ENCODE results near the gene NEUROD4.
A peak's percentile ranks its signal among the peaks of the same experiment; 100 is the strongest.

Gene NEUROD4, protein sequence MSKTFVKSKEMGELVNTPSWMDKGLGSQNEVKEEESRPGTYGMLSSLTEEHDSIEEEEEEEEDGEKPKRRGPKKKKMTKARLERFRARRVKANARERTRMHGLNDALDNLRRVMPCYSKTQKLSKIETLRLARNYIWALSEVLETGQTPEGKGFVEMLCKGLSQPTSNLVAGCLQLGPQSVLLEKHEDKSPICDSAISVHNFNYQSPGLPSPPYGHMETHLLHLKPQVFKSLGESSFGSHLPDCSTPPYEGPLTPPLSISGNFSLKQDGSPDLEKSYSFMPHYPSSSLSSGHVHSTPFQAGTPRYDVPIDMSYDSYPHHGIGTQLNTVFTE

DNA sequence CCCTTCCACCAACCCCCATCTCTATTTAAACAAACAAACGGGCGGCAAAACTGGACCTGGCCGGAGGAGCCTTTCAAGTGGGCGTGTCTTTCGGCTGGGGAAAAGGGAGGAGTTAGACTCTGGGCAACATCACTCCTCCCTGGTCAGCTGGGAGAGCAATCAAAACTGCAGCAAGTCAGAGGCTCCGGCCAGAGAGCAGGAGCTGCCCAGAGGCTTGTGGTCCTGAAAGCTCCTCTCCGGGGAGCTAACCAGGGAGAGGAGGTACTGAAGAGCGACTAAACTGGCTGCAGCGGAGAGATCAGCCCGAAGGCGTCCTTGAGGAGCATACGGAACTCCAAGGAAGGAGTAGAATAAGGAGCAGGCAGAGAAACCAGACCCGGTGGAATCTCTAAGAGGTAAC lies at the start of gene NEUROD4:
NEUROD4 (plus strand) TSS at position 191 of the 400 bp plus-strand sequence. CDS start 6,466 bp downstream, outside the sequence.
- peaks cover 26% of the 10 kb centered on the region for H3K27me3 ChIP-seq (replicated peaks; ENCODE audit: control insufficient read depth, insufficient read depth, low read length)
- H3K4me1 ChIP-seq (ENCODE audit: control insufficient read depth, insufficient read depth, low read length) = no peaks in the 10 kb centered on the region
- DNase-seq (ENCODE audit: low read depth) = peak; percentile 71

DNA sequence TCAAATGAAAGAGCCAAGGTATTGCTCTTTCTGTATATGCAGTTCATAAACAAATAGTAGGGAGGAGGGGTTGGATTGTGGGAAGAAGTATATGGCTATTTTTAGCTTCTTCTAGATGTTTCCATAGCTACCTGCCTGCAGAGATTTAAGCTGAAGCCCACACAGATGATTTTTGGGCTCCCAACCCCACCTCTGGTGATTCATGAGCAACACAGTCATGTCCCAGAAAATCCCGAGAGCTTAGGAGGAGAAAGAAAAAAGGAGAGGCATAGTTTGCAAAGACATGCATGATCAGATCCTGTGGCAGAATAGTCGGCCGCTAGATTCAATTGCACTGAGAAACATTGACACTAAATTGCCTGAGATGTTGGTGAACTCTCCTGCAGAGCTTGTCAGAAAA lies 49.0 kb upstream of the NEUROD4 start:
- no peak for DNase-seq (ENCODE audit: low read depth)
- Histone ChIP-seq H3K27me3 (replicated peaks; ENCODE audit: control insufficient read depth, insufficient read depth, low read length) (no peaks in the 10 kb centered on the region), H3K36me3 (ENCODE audit: control insufficient read depth, insufficient read depth, low read length, severe bottlenecking) (no peaks in the 10 kb centered on the region), H3K9me3 (ENCODE audit: control insufficient read depth, low read length) (no peaks in the 10 kb centered on the region), H3K4me3 (ENCODE audit: low read length) (no peak overlapping the region), H3K4me1 (ENCODE audit: control insufficient read depth, insufficient read depth, low read length) (peaks cover 3% of the 10 kb centered on the region), H3K9ac (ENCODE audit: low read length) (no peak overlapping the region)

More for the DNA sequence above, at the start of gene NEUROD4:
- no peaks in the 10 kb centered on the region for H3K9me3 ChIP-seq (ENCODE audit: control insufficient read depth, low read length)
- H3K4me3 ChIP-seq (ENCODE audit: low read length) = no peak within 1 kb of the TSS
- no peaks in the 10 kb centered on the region for H3K36me3 ChIP-seq (ENCODE audit: control insufficient read depth, insufficient read depth, low read length, severe bottlenecking)
- no peak within 1 kb of the TSS for H3K9ac ChIP-seq (ENCODE audit: low read length)

DNA sequence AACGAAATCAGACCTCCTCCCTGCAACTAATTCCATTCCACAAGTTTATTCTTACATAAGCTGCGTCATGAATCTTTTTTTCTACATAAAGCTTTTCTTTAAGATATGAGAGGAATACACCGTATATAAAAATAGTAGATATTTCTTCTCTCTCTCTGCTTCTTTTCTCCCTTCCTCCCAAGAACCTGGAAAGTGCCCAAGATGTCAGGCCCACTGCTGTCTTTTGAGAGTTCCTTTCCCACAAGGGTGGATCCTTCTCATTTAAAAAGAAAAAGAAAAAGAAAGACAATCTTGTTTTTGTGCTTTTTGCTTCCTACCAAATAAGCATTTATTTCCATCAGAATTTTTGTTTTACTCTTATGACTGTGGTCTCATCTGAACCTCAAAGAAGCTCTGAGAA lies 46.2 kb upstream of the NEUROD4 start:
- Histone ChIP-seq H3K36me3 (ENCODE audit: control insufficient read depth, insufficient read depth, low read length, severe bottlenecking) (no peaks in the 10 kb centered on the region), H3K9me3 (ENCODE audit: control insufficient read depth, low read length) (no peaks in the 10 kb centered on the region), H3K27me3 (replicated peaks; ENCODE audit: control insufficient read depth, insufficient read depth, low read length) (no peaks in the 10 kb centered on the region), H3K9ac (ENCODE audit: low read length) (no peak overlapping the region), H3K4me3 (ENCODE audit: low read length) (no peak overlapping the region), H3K4me1 (ENCODE audit: control insufficient read depth, insufficient read depth, low read length) (peaks cover 12% of the 10 kb centered on the region)
- no peak for DNase-seq (ENCODE audit: low read depth)

DNA sequence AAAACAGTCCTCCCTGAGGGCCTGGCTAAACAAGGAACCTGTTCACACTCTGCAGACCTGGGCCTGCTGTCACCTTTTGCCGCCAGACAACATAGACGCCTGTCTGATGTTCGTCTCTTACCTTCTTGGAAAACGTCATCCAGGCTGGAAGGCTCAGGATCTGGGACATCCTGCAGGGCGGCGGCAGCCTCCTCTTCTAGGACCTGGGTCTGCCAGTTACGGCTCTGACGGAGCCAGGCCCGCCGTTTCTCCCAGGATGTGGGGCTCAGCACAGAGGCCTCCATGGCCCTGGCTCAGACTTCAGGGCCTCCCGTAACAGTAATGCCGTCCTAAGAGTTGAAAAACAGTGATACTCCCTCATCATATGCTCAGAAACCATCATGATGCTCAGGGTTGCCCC lies 45.5 kb upstream of the NEUROD4 start:
- Histone ChIP-seq H3K27me3 (replicated peaks; ENCODE audit: control insufficient read depth, insufficient read depth, low read length) (no peaks in the 10 kb centered on the region), H3K4me3 (ENCODE audit: low read length) (no peak overlapping the region), H3K4me1 (ENCODE audit: control insufficient read depth, insufficient read depth, low read length) (peaks cover 12% of the 10 kb centered on the region), H3K9ac (ENCODE audit: low read length) (no peak overlapping the region), H3K36me3 (ENCODE audit: control insufficient read depth, insufficient read depth, low read length, severe bottlenecking) (no peaks in the 10 kb centered on the region), H3K9me3 (ENCODE audit: control insufficient read depth, low read length) (no peaks in the 10 kb centered on the region)
- no peak for DNase-seq (ENCODE audit: low read depth)

DNA sequence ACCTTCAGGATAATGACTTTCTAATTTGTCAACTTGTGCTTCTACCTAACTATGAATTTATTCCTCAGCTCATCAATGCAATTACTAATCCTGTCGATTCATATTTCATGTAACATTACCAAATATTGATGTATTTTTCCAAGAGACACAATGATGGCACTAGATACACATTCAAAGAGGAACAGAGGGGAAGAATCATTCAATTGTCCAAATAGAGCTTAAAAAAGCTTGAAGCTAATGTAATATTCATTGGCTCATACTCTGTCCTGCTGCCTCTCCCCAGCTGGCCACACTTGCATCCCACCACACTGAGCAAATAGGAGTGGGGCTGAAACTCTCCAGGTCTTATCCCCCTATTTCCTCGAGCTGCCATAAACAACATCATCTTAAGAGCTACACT lies 44.5 kb upstream of the NEUROD4 start:
- no peaks in the 10 kb centered on the region for H3K27me3 ChIP-seq (replicated peaks; ENCODE audit: control insufficient read depth, insufficient read depth, low read length)
- H3K4me3 ChIP-seq (ENCODE audit: low read length) = no peak overlapping the region
- H3K9ac ChIP-seq (ENCODE audit: low read length) = no peak overlapping the region
- DNase-seq (ENCODE audit: low read depth) = no peak
- H3K4me1 ChIP-seq (ENCODE audit: control insufficient read depth, insufficient read depth, low read length) = peaks cover 12% of the 10 kb centered on the region
- H3K36me3 ChIP-seq (ENCODE audit: control insufficient read depth, insufficient read depth, low read length, severe bottlenecking) = no peaks in the 10 kb centered on the region
- H3K9me3 ChIP-seq (ENCODE audit: control insufficient read depth, low read length) = no peaks in the 10 kb centered on the region

DNA sequence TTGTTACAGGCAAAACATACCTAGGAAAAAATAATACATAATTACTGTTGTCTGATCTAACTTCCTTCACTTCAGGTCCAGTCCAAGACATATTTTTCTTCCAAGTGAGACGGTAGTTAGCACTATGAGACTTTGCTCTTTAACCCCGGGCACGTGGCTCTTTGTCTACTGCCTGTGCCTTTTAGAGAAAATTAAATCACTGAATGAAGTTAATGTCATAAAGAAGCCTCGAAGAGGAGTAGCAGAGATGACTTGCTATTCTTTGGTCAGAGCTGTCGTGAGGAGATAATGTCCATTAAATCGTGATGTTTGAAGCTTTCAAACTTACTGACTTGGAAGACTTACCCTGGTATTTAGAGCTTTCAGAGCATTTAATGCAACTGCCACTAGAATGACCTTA lies 43.9 kb upstream of the NEUROD4 start:
- H3K27me3 ChIP-seq (replicated peaks; ENCODE audit: control insufficient read depth, insufficient read depth, low read length) = no peaks in the 10 kb centered on the region
- H3K9ac ChIP-seq (ENCODE audit: low read length) = no peak overlapping the region
- H3K36me3 ChIP-seq (ENCODE audit: control insufficient read depth, insufficient read depth, low read length, severe bottlenecking) = no peaks in the 10 kb centered on the region
- no peak overlapping the region for H3K4me3 ChIP-seq (ENCODE audit: low read length)
- no peak for DNase-seq (ENCODE audit: low read depth)
- H3K9me3 ChIP-seq (ENCODE audit: control insufficient read depth, low read length) = no peaks in the 10 kb centered on the region
- H3K4me1 ChIP-seq (ENCODE audit: control insufficient read depth, insufficient read depth, low read length) = peaks cover 12% of the 10 kb centered on the region

DNA sequence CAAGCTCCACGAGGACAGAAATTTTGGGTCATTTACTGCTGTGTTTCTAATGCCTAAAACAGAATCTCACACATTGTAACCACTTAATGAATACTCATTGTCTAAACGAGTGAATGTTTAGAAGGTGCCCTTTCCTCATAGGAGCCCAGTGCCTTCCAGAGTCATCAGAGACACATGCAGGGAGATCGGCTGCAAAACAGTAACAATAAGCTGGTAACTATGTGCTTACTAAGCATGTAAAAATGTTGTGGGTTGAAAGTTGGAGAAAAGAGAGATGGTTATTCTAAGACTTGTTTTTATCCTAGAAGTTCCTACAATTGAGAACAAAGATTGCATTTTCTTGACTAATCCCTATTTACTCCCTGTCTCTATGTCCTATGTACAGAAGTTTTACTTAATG lies 42.6 kb upstream of the NEUROD4 start:
- Histone ChIP-seq H3K27me3 (replicated peaks; ENCODE audit: control insufficient read depth, insufficient read depth, low read length) (no peaks in the 10 kb centered on the region), H3K4me3 (ENCODE audit: low read length) (no peak overlapping the region), H3K4me1 (ENCODE audit: control insufficient read depth, insufficient read depth, low read length) (peaks cover 12% of the 10 kb centered on the region), H3K36me3 (ENCODE audit: control insufficient read depth, insufficient read depth, low read length, severe bottlenecking) (no peaks in the 10 kb centered on the region), H3K9me3 (ENCODE audit: control insufficient read depth, low read length) (no peaks in the 10 kb centered on the region), H3K9ac (ENCODE audit: low read length) (no peak overlapping the region)
- DNase-seq (ENCODE audit: low read depth) = peak; percentile 53

DNA sequence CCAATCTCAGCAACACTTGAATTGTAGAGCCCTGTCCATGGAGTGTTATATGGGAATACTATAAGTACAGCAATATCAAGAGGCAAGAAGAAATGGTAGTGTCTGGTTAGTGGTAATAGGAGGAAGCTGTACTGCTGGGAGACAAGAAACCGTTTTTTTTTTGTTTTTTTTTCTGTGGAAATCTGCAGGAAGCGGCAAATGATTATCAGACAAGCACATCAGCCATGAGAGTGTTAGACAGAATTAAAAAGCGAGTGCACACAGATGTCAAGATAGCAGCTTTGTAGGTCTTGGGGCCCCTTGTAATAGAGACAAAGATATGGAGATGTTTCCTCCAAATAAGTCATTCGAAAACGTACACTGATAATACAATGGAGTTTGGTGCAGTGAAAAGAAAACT lies 41.9 kb upstream of the NEUROD4 start:
- Histone ChIP-seq H3K9ac (ENCODE audit: low read length) (no peak overlapping the region), H3K27me3 (replicated peaks; ENCODE audit: control insufficient read depth, insufficient read depth, low read length) (no peaks in the 10 kb centered on the region), H3K4me1 (ENCODE audit: control insufficient read depth, insufficient read depth, low read length) (peaks cover 12% of the 10 kb centered on the region), H3K36me3 (ENCODE audit: control insufficient read depth, insufficient read depth, low read length, severe bottlenecking) (no peaks in the 10 kb centered on the region), H3K9me3 (ENCODE audit: control insufficient read depth, low read length) (no peaks in the 10 kb centered on the region), H3K4me3 (ENCODE audit: low read length) (no peak overlapping the region)
- no peak for DNase-seq (ENCODE audit: low read depth)

DNA sequence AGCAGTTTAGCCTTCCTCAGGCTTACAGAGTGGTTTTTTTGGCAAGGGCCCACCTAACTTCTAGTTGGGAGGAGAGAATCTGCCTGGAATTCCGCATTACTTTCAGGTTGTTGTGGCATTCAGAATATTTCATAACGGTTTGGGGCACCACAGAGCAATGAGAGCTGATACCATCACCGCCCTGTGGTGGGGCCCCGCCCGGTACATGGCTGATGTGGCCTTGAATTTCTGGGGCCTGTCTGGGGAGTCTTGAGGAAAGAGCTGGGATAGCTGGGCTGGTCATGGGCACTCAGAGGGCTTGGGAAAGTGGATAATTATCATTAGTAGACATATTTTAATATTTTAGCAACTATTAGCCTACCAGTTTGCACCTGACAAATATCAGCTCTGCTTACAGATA lies 39.4 kb upstream of the NEUROD4 start:
- Histone ChIP-seq H3K4me3 (ENCODE audit: low read length) (no peak overlapping the region), H3K9me3 (ENCODE audit: control insufficient read depth, low read length) (no peaks in the 10 kb centered on the region), H3K4me1 (ENCODE audit: control insufficient read depth, insufficient read depth, low read length) (peaks cover 12% of the 10 kb centered on the region), H3K27me3 (replicated peaks; ENCODE audit: control insufficient read depth, insufficient read depth, low read length) (peaks cover 19% of the 10 kb centered on the region), H3K36me3 (ENCODE audit: control insufficient read depth, insufficient read depth, low read length, severe bottlenecking) (no peaks in the 10 kb centered on the region), H3K9ac (ENCODE audit: low read length) (no peak overlapping the region)
- no peak for DNase-seq (ENCODE audit: low read depth)

DNA sequence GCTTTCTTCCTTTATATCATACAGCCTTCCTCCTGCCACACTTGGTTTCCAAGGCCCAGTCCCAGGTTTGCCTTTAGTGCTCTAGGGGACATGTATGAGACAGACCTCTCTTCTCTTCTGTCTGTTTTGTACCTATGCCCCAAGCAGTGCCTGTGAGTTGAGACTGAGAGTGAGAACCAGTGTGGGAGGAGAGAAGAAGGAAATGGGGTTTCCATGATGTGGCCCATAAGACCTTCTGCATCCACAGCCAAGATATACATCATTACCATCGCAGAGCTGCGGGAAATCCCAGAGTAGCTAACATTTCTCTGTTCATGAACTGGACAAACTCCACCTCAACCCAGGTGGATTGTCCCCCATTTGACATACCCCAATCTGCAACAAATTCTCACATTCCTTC lies 38.0 kb upstream of the NEUROD4 start:
- H3K9ac ChIP-seq (ENCODE audit: low read length) = no peak overlapping the region
- DNase-seq (ENCODE audit: low read depth) = no peak
- H3K36me3 ChIP-seq (ENCODE audit: control insufficient read depth, insufficient read depth, low read length, severe bottlenecking) = no peaks in the 10 kb centered on the region
- no peaks in the 10 kb centered on the region for H3K9me3 ChIP-seq (ENCODE audit: control insufficient read depth, low read length)
- no peak overlapping the region for H3K4me3 ChIP-seq (ENCODE audit: low read length)
- peaks cover 27% of the 10 kb centered on the region for H3K27me3 ChIP-seq (replicated peaks; ENCODE audit: control insufficient read depth, insufficient read depth, low read length)
- H3K4me1 ChIP-seq (ENCODE audit: control insufficient read depth, insufficient read depth, low read length) = peaks cover 9% of the 10 kb centered on the region

DNA sequence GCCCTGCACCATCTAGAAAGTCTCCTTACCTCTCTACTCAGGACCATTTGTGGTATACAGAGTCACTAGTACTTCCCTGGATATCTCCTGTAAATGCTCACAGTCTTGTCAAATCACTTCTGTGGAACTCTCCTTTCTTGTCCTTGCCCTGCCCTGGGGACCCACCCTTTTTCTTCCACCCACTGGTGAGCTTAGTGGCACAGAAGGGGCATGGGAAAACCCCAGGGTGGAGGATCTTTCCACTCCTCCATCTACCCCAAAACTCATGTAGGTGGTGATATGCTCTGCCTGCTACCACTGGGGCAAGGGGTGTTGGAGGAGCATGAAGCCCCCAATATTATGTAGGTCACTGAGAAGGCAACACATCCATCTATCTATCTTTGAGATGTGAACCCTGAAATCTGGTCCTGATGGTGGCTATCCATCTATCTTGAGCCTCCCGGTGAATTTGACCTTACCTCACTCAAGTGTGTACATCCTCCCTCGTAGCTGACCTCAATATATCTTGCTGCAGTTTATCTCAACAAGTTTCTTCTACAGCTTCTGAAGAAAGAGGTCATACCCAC lies 36.2 kb upstream of the NEUROD4 start:
- Histone ChIP-seq H3K4me1 (ENCODE audit: control insufficient read depth, insufficient read depth, low read length) (no peaks in the 10 kb centered on the region), H3K4me3 (ENCODE audit: low read length) (no peak overlapping the region), H3K36me3 (ENCODE audit: control insufficient read depth, insufficient read depth, low read length, severe bottlenecking) (no peaks in the 10 kb centered on the region), H3K9me3 (ENCODE audit: control insufficient read depth, low read length) (no peaks in the 10 kb centered on the region), H3K27me3 (replicated peaks; ENCODE audit: control insufficient read depth, insufficient read depth, low read length) (peaks cover 27% of the 10 kb centered on the region), H3K9ac (ENCODE audit: low read length) (no peak overlapping the region)
- DNase-seq (ENCODE audit: low read depth) = no peak

Measured in adipocyte (in vitro differentiated cells).